Measurements from ENCODE around the gene TIGD1.
A peak's percentile ranks its signal among the peaks of the same experiment; 100 is the strongest.

TIGD1 gene

DNA sequence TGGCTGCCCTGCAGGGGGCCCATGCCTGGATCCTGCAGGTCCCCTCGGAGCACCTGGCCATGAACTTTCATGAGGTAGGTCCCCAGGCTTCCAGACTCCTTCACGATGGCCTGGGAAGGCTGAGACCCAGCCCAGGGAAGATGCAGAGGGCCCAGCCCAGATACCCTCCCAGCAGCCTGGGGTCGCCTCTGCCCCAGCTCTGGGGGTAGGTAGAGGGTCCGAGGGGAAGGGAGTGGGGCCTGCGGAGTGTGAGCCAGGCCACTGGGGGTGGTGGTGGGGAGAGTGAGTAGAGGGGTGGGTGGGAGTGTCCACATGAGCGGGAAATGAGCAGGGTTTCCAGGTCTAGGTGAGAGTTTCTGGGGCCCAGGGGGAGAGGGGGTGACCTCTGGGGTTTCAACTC, 25.6 kb downstream of the TIGD1 start:
- DNase-seq (ENCODE audit: low read depth in 1 of 2, low spot score in 1 of 2), result no peak

DNA sequence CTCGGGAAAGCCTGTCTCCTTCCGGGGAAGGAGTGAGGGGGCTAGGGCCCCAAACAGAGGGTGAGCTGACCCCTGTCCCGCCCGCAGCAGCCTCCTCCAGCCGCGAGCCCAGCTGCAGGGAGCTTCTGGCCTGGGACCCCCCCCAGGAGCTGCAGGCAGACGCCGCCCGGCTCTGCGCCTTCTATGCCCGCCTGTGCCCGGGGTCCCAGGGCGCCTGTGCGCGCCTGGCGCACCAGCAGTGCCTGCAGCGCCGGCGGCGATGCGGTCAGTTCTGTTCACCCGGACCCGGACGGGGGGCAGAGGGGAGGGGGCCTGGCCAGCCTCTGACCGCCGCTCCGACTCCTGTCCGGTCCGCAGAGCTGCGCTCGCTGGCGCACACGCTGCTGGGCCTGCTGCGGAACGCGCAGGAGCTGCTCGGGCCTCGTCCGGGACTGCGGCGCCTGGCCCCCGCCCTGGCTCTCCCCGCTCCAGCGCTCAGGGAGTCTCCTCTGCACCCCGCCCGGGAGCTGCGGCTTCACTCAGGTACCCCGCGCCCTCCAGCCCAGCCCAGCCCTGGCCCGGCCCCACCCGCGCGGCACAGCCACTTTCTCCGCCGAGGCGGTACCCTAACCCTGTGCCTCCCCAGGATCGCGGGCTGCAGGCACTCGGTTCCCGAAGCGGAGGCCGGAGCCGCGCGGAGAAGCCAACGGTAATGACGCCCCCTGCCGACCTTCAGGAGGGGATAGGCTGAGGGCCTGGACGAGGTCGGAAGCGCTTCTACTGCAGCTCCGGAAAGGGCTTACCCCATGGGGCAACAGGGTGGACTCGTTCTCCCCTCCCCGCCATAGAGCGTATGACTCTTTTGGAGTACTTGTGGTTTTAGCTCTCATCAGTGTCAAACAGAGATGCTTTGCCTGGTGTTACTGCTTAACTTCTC, 26.4 kb downstream of the TIGD1 start:
- no peak for DNase-seq (ENCODE audit: low read depth in 1 of 2, low spot score in 1 of 2)

DNA sequence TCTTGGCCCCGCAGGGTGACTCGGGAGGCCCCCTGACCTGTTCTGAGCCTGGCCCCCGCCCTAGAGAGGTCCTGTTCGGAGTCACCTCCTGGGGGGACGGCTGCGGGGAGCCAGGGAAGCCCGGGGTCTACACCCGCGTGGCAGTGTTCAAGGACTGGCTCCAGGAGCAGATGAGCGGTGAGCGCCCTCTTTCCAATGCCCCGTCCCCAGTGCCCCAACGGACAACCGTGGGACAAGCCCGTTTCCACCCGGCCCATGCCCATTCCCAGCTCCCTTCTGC, 27.0 kb downstream of the TIGD1 start:
- no peak for DNase-seq (ENCODE audit: low read depth in 1 of 2, low spot score in 1 of 2)

DNA sequence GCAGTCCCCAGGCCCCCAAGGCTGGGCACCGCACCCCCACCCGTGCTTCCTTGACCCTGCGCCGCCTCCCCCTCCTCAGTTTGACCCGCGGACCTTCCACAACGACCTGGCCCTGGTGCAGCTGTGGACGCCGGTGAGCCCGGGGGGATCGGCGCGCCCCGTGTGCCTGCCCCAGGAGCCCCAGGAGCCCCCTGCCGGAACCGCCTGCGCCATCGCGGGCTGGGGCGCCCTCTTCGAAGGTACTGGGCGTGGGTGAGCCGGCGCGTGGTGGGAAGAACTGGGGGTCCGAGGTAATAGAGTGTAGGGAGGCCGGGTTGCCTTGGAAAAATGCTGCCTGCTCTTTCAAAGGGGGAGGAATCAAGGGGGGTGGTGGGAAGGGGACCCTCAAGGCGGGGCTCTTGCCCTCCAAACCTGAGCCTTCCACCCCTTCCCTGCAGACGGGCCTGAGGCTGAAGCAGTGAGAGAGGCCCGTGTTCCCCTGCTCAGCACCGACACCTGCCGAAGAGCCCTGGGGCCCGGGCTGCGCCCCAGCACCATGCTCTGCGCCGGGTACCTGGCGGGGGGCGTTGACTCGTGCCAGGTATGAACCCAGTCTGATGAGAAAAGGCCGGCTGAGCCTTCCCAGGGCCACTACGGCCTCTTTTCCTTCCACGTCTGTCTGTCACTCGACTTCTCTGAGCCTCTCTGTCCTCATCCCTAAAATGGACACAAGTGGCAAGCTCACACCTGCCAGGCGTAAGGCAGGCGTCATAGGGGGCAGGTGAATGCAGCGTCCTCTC, 27.5 kb downstream of the TIGD1 start:
- no peak for DNase-seq (ENCODE audit: low read depth in 1 of 2, low spot score in 1 of 2)

DNA sequence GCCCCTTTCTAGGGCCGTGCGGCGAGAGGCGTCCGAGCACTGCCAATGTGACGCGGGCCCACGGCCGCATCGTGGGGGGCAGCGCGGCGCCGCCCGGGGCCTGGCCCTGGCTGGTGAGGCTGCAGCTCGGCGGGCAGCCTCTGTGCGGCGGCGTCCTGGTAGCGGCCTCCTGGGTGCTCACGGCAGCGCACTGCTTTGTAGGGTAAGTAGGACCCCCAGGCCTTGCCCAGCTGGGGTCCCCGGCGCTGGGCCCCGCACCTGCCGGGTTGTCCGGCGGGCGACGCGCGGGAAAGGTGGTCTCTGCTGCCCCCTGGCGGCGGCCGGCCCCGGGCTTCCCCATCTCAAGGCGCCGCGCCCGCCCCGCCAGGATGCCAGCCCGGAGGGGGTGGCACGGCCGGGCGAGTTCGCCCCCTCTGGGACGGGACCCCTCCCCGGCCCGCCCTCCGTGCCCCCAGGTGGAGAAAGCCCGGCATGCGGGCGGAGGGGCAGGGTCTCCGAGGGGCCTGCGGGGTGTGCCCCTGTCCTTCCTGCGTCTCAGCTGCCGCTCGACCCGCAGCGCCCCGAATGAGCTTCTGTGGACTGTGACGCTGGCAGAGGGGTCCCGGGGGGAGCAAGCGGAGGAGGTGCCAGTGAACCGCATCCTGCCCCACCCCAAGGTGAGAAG, 28.3 kb downstream of the TIGD1 start:
- peak; percentile 53 to 61 for DNase-seq (ENCODE audit: low read depth in 1 of 2, low spot score in 1 of 2)

DNA sequence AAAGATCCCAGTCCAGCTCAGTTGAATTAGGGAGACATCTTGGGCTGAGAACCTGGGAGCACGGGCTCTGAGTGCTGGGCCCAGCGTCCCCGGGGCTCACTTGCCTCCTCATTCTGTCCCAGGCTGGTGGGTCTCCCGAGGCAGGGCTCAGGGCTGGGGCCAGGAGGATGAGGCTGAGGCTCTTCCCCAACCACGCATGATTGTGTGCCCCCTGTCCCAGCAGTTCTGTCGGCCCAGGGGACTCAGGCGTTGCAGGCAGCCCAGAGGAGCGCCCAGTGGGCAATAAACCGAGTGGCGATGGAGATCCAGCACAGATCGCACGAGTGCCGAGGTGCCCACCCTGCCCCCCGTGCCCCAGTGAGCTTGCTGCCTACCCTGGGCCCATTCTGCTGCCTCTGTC, 29.3 kb downstream of the TIGD1 start:
- no peak for DNase-seq (ENCODE audit: low read depth in 1 of 2, low spot score in 1 of 2)

DNA sequence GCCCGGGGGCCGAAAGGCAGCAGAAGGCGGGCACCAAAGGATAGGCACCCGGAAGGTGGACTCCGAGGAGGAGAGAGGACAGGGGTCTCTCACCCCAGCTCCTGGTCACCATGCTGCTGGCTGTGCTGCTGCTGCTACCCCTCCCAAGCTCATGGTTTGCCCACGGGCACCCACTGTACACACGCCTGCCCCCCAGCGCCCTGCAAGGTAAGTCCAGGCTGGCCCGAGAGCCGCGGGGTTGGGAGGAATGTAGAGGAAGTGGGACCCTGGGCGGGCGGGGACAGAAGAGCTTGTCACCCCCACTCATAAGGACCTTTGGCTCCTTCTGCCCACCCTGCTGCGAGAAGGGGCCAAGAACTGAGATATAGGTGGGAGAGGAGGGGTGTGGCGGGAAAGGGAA, 29.9 kb downstream of the TIGD1 start:
- no peak for DNase-seq (ENCODE audit: low read depth in 1 of 2, low spot score in 1 of 2)

DNA sequence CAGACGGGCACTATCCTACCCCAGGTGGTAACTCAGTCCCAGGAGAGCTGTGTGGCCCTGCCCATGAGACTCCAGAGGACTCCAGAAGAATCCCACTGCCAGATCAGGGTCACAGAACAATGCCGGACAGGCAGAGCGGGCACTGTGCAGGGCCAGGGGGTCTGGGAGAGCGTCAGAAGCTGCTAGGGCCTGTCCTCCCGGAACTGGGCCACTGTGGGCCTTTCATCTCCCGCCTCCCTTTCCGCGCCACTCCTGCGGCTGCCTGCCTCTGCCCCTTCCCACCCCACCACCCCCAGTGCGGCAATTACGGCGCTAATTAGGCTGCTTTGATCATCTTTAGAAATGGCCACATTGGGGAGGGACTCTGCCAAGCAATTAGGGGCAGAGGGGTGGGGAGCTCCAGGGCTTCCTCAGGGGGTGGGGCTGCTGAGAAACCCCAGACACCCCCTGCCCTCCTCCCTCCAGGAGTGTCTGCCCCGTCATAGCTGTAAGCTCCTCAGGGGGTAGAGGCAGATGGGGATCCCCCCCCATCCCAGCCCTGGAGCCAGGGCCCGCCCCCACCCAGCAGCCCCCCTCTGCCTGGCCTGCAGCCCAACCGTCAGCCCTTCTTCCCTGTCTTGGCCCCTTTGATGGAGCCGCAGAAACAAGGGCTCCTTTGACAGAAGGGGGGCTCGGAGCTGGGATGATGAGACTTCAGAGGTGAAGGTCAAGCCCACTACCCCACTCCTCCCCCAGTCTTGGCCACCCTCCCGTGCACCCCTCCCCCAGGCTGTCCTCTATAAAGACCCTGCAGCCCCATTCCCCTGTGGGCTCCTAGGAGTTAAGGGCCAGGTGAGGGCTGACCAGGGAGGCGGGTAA, 30.5 kb downstream of the TIGD1 start, which contains the start of gene PRSS56:
Gene PRSS56 (plus strand): TSS at position 808 of the 858 bp plus-strand sequence. CDS start 211 bp downstream, outside the sequence.
- no peak for DNase-seq (ENCODE audit: low read depth in 1 of 2, low spot score in 1 of 2)

DNA sequence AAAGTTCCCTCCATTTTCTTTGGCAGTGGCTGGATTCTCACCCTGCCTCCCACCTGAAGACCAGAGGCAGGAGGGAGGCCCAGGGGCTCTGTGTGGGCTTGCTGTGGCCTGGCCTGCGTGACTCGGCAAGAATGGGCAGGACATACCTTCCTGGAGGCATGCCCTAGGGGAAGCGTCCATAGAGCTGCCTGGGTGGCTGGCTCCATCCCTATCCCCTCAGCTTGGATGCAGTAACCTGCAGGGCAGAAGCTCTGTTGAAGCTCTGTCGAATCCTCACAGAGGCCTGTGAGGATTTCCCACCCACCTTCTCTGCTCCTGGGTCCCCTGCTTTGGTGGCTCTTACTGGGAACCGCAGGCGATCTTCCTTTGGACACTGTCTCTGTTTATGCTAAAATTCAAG, 31.5 kb downstream of the TIGD1 start:
- DNase-seq (ENCODE audit: low read depth in 1 of 2, low spot score in 1 of 2), result no peak

DNA sequence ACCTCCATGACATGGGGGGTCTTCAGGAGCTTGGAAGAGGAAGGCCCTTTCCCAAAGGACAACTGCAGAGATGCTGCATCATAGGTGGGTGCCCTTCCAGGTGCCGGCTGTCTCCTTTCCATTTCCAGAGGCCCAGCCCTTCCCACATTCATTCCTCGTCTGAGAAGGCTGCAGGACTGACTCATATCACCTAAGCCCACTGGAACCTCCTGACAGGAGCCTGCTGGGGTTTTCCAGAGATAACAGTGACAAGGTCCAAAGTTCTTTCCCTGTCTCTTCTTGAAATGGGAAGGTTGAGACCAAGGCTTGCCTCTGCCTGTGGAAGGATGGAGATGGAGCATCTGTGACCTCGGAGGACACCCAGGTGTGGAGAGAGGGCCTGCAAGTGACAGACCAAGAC, 33.8 kb downstream of the TIGD1 start:
- no peak for DNase-seq (ENCODE audit: low read depth in 1 of 2, low spot score in 1 of 2)

DNA sequence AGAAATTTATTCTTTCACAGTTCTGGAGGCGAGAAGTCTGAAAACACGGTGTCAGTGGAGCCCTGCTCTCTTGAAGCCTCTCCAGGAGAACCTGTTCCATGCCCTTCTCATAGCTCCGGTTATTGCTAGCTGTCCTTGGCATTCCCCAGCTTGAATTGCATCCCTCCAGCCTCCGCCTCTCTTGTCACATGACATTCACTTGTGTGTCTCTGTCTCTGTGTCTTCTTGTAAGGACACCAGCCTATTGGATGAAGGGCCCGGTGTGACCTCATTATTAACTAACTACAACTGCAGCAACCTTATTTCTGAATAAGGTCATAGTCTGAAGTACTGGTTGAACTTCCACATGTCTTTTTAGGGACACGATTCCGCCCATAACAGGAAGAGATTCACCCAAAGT, 34.7 kb downstream of the TIGD1 start:
- no peak for DNase-seq (ENCODE audit: low read depth in 1 of 2, low spot score in 1 of 2)

DNA sequence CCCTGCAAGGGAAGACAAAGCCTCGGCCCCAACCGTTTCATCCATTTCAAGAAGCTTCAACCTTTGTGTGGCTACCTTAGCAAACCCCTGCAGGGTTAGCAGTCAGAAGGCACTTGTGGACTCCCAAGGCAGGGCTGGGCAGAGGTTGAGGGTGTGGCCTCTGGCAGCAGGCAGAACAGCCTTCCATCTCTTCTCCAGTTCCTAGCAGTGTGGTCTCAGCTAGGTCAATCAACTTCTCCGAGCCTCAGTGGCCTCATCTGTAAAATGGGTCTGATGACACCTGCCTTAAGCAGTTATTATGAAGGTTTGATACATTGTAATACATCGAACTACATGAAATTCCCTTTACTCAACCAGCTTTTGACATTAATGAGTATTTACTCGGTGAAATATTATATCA, 37.0 kb downstream of the TIGD1 start:
- no peak for DNase-seq (ENCODE audit: low read depth in 1 of 2, low spot score in 1 of 2)

DNA sequence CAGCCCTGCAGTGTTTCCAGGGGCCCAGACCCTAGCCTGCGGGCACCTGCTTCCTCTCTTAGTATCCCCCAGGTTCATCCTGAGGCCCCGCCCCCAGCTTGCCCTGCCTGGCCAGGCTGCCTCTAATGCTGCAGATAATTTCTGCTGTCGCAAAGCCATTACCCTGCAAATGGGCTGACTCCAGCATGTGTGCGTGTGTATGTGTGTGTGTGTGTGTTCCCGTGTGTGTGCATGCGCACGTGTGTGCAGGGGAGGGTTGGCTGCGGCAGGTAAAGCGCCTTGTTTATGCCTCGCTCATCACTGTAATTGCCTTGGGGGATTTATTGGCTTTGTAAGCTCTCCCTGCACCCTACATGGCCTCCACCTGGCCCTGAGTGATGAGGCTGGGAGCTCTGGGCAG, 37.8 kb downstream of the TIGD1 start:
- no peak for DNase-seq (ENCODE audit: low read depth in 1 of 2, low spot score in 1 of 2)

DNA sequence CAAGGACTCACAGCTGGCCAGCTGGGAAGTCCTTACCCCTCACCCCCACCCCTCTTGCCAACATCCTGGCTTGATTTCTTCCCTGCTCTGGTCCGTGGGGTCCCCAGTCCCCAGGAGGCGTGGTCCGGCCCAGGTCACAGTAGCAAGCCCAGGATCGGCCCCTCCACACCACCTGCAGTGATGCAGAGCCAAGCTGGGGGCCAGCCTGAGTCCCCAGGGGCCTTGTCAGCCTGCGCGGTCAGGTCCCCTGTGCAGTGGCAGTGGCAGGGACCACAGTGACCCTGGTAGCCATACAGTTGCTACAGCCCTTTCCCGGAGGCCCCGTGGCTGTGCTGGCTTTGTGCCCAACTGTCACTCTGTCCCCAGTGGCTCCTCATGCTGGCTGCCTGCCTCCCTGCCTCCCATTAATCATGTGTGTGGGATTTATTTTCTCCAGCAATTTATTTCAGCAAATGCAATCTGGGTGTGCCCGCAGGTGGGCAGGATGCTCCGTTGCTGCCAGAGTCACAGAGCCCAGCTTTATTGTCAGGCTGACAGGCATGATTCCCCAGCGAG, 38.9 kb downstream of the TIGD1 start:
- no peak for DNase-seq (ENCODE audit: low read depth in 1 of 2, low spot score in 1 of 2)

DNA sequence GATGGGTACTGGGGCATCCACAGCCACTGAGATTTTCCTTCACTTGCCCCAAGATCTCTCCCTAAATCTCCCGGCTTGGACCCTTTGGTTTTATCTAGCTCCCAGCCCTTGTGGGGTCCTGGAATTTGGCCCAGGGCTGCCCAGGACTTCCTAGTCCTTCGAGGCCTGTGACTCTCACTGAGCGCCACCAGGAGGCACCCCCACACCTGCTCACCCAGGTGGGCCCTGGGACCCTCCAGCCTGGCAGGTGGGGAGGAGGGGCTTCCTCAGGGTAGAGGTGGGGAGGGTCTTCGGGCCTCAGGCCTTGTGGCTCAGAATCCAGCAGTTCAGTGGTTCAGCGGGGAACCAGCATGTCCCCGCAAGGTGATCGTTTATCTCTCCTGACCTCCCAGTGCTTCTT, 42.1 kb downstream of the TIGD1 start:
- no peak for DNase-seq (ENCODE audit: low read depth in 1 of 2, low spot score in 1 of 2)

DNA sequence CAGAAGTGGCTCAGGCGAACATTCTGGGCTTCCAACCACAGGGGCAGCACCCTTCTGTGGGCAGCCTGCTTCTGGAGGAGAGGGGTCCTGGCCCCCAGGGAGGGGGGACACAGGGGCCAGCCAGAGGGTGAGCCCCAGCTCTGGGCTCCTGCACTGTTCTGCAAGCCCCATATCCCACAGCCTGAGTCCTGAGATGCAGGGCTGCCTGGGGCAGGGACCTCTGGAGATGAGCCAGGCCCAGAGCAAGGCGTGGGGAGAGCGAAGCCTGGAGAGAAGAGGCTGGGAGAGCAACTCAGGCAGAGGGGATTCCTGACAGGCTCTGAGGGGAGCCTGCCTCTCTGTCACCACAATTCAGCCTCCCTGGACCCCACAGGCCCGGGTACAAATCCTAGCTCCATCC, 43.6 kb downstream of the TIGD1 start:
- no peak for DNase-seq (ENCODE audit: low read depth in 1 of 2, low spot score in 1 of 2)

DNA sequence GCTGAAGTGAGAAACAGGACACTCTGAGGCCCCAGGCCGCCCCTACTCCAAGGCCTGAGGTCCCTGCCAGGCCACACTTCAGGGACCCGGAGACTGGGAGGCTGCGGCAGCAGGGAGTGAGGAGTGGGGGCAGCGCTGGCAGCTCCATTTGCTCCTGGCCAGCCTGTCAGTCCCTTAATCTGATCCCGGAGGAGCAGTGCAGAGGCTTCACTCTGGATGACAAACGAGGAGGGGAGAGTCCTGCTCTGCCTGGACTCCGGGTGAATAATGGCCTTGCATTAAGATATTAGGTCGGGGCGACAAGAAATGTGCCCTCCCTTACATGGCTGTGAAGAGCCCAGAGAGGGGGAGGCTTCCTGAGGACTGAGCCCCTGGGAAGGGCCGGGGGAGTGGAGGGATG, 44.5 kb downstream of the TIGD1 start:
- DNase-seq (ENCODE audit: low read depth in 1 of 2, low spot score in 1 of 2), result no peak

DNA sequence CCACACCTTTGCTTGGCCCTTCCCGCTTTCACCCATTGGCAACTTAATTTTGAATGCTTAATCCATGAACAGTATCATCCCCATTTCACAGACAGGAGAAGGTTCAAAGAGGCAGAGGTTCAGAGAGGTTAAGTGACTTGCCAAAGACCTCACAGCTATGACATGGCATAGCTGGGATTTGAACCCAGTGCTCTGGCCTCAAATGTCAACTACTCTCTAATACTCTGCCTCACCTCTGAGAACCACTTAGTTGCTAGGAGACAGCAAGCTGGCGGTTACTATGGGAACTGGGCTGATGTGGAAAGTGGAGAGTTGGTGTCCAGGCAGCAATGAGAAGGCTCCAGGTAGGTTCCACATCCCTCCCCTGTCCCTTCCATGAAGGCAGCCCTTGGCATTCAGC, 45.9 kb downstream of the TIGD1 start:
- DNase-seq (ENCODE audit: low read depth in 1 of 2, low spot score in 1 of 2), result no peak

DNA sequence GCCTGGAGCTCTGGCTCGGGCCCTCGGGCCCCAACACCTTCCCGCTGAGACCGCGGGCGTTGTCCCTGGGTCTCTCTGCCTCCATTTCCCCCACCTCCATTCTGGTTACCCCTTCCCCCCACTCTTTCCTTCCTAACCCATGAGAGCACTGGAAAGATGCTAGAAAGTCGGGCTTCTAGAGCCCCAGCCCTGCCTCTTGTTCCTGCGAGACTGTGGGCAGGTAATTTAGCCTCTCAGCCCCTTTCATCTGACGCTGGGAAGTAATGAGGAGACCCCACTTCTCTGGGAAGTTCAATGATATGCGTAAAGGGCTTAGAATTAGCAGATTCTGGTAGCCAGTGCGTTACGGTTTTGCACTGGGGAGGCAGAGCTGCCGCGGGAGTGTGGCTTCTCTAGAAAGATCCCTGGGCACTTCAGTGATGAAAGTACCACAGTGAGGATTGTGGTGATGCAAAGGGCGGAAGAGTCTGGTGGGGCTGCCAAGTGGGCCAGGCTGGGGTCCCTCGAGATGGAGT, 46.5 kb downstream of the TIGD1 start:
- DNase-seq (ENCODE audit: low read depth in 1 of 2, low spot score in 1 of 2), result no peak

Data from activated T-helper 1 cell treated with anti-CD3 and anti-CD28 coated beads, Interleukin-2, amount 50 U/mL, for 16 hours (primary cell).